HG03469 (cell line): ENCODE data around the gene GNPNAT1.
"Not testable (repeated sequence)": the region's sequence is repeated elsewhere in the genome, so short reads cannot be mapped to it uniquely, and the experiment has no call there.

ENCODE experiments used
- ATAC-seq: cut with Tn5 transposase; IDR thresholded peaks from one replicate; pipeline ENCODE4 v1.9.1; 2021; ENCODE audit warnings: mild to moderate bottlenecking, moderate library complexity, moderate number of reproducible peaks; ENCODE audit not compliant: unreplicated experiment

GNPNAT1 gene

DNA sequence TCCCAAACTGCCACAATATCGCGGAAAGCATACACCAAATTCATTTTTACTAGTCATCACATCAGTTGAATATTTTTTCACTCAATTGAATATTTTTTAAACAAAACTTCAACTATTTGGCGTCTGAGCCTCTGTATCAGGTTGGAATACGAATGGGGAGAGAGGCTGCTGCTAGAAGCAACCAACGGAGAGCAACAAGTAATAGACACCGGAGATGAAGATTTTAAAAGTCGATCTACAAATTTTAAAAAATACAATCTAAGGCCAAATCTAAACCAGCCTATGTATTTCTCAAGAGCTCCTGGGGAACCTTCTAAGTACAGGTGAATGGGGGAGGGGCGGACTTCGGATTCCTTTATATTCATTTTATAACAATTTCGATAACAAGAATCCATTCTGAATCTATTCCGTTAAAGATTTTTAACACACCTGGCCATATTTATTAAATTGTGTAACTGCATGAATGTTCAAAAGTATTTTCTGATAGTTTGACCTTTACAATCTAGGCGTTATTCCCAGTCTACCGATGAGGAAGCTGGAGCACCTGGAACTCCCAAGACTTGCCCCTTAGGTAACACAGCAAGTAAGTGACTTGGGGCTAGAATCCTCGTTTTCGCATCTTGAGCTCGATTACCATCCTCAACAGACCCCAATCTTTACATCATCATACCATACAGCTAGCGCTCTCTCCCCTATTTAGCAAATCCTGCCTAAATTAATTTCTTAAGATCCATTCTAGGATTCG, 1.2 kb downstream of the GNPNAT1 start:
- ATAC-seq: no peak

- ATAC-seq: no peak
Measured at GRCh38 chr14:52789118-52789517, 2.3 kb downstream of the GNPNAT1 start.

GRCh38 chr14:52786887-52787286, 4.5 kb downstream of the GNPNAT1 start:
- no peak for ATAC-seq

GRCh38 chr14:52783206-52783605, 8.2 kb downstream of the GNPNAT1 start:
- no peak for ATAC-seq

- no peak for ATAC-seq
Measured at GRCh38 chr14:52781629-52782028, 9.8 kb downstream of the GNPNAT1 start.

GRCh38 chr14:52780893-52781292, 10.5 kb downstream of the GNPNAT1 start:
- no peak for ATAC-seq

DNA sequence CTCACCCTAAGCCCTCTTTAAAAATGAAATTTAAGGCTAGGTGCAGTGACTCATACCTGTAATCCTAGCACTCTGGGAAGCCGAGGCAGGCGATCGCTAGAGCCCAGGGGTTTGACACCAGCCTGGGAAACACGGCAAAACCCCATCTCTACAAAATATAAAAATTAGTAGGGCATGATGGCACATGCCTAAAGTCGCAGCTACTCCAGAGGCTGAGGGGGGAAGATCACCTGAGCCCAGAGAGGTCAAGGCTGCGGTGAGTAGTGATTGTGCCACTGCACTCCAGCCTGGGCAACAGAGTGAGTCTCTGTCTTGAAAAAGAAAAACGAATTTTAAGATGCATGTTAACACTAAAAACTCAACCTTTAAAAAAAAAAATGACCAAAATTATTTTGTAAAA, 12.7 kb downstream of the GNPNAT1 start:
- ATAC-seq: no peak

DNA sequence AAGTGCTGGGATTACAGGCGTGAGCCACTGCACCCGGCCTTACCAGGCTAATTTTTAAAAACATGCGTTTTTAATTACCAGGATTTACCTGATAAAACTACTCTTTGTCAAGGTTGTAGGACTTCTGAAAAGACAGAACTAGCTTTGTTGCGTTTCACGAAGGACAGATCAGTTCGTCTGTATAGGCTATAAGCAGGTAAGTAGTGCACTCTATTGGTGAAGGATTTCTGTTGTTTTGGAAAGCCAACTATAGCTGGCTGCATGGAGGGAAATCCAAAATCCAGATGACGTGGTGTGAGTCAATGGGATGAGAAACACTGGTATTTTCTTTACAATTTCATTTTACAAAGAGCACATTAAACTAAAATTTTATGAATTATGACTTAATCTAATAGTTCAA, 14.6 kb downstream of the GNPNAT1 start:
- ATAC-seq: no peak

GRCh38 chr14:52769887-52770286, 21.5 kb downstream of the GNPNAT1 start:
- ATAC-seq: no peak

DNA sequence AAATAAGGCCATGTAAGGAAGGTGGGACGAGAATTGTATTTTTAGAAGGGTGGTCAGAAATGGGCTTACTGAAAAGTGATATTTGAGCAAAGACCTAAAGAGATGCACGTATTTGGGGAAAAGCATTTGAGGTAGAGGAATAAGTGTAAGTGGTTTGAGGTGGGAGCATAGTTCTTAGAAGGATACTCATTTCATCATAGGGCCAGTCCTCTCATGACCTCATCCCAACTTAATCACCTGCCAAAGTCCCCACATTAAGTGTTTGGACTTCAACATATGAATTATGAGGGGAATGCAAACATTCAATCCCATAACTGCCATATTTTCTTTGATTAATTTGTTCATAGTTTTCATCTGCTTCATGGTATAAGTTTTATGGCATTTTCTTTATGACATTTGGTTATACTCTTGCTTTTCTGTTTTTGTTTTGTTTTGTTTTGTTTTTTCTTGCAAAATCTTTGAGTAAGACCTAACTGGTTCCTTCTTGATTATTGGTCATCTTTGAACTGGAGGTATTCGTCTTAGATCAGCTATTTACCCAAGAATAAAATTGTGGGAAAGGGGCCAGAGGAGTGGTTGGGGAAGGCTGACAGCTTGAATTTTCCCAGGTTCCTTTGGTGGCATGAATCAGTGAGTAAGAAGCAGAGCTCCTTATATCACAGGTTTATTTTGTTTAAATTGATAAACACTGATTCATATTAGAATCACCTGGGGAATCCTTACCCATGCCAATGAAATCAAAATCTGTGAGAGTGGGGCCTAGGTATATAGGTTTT, 24.2 kb downstream of the GNPNAT1 start:
- no peak for ATAC-seq

- not testable (repeated sequence) for ATAC-seq
Measured at GRCh38 chr14:52762923-52763322, 28.5 kb downstream of the GNPNAT1 start.

DNA sequence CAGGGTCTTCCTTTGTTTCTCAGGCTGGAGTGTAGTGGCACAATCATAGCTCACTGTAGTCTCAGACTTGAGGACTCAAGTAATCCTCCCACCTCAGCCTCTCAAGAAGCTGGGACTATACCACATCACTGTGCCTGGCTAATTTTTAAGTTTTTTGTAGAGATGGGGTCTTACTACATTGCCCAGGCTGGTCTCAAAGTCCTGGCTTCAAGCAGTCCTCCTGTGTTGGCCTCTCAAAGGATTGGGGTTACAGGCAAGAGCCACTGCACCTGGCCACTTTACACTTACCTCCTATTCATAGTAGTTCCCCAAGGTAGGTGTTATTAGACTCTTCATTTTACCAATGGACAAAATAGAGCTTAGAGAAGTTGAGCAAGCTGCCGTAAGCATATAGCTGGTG, 32.3 kb downstream of the GNPNAT1 start:
- no peak for ATAC-seq

- ATAC-seq: no peak
Measured at GRCh38 chr14:52755607-52756316, 35.6 kb downstream of the GNPNAT1 start.

DNA sequence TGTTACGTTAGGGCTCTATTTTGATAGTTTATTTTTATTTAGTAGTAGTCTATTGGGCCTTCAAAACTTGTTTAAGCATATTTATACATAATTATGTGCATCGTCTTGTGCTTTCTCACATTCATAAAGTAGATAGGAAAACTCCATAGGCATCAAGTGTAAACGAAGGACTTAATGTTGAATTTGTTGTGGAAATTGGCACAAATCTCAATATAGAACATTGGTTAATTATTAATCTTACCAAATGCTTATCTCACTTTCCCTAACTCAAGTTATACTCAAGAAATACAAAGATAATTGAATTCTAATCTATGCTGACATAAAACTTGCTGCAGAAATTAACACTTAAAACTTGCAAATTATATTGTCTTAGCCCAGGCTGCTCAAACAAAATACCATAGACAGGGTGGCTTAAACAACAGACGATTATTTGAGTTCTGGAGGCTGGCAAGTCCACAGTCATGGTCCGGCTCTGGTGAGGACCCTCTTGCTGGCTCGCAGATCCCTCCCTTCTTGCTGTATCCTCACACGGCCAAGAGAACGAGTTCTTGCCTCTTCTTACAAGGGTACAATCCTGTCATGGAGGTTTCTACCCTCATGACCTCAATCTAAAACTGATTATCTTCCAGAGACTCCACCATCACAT, 42.6 kb downstream of the GNPNAT1 start:
- no peak for ATAC-seq

- no peak for ATAC-seq
Measured at GRCh38 chr14:52741865-52742264, 49.5 kb downstream of the GNPNAT1 start.

DNA sequence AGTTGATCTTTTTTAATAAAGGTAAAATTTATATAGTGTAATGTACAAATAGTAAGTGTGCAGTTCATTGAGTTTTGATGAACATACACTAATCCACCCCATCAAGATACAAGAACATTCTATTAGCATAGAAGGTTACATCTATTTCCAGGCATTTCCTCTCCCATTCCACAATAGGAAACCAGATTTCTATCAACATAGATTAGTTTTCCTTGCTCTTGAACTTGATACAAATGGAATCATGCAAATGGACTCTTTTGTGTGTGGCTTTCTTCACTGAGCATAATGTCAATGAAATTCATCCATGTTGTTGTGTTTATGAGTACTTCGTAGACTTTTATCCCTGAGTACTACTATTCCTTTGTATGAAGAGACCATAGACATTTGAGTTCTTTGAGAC, 50.7 kb downstream of the GNPNAT1 start:
- ATAC-seq: no peak

DNA sequence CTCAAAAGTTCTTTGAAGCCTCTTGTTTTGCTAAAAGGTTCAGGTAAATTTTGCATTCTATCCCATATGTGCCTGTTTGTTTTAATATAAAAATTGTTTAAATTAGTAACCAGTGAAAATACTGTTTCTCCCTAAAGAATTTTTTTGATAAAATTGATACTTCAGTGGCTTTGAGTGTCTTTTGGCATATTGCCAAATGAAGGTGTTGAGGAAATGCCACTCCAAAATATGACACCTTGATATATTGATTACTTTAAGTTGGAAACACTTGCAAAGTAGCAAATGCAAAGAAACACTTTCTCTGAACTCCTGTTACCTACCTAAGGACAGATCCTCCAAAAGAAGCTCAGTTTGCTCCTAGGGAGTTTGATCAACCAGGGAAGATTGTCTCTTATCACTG, 53.0 kb downstream of the GNPNAT1 start:
- no peak for ATAC-seq

- no peak for ATAC-seq
Measured at GRCh38 chr14:52735921-52736489, 55.4 kb downstream of the GNPNAT1 start.

DNA sequence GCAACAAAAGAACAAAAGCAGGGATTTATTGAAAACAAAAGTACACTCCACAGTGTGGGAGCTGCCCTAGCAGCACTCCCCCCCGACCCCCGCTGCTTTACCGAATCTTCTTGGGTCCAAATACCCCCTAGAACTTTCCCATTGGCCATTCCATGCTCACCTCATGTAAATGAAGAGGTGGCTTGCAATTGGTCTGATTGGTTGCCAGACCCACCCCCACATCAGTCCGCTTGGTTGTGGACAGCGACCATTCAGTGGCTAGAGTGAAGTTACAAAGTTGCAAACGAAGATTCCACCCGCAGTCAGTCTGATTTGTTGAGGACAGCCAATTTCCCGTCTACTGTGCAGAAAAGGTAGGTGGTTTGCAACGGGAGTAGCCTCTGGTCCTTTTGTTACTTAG, 57.6 kb downstream of the GNPNAT1 start:
- no peak for ATAC-seq

- no peak for ATAC-seq
Measured at GRCh38 chr14:52730709-52731111, 60.7 kb downstream of the GNPNAT1 start.
